GM13977 (cell line): Measurements from ENCODE around the gene DNAJB9.

Experiments
- DNase-seq: peaks from one replicate; pipeline ENCODE4 v3.0.0; 2012; ENCODE audit warnings: low spot score
- CTCF ChIP-seq: IDR thresholded peaks from 2 replicates; pipeline ENCODE4 v1.5.1; 2012; ENCODE audit warnings: mild to moderate bottlenecking, control low read depth; ENCODE audit not compliant: insufficient read depth; ENCODE audit errors: extremely low read depth, missing control alignments
- in situ Hi-C: fragments of 300-500 bp; cut with MboI; formaldehyde crosslinking; loops from one replicate; pipeline ENCODE4 v1.12.0; 2022; ENCODE audit warnings: low sequenced_read_pairs, low pct_unique_long_range_greater_than_20kb, mixed read lengths, inconsistent platforms; ENCODE audit not compliant: unreplicated experiment

The DNAJB9 gene

GRCh38 chr7:108604307-108605077 lies 34.8 kb downstream of the DNAJB9 start:
- DNase-seq = no peak
- no peak for TF ChIP-seq CTCF
- in situ Hi-C loops = no loop called here

DNA sequence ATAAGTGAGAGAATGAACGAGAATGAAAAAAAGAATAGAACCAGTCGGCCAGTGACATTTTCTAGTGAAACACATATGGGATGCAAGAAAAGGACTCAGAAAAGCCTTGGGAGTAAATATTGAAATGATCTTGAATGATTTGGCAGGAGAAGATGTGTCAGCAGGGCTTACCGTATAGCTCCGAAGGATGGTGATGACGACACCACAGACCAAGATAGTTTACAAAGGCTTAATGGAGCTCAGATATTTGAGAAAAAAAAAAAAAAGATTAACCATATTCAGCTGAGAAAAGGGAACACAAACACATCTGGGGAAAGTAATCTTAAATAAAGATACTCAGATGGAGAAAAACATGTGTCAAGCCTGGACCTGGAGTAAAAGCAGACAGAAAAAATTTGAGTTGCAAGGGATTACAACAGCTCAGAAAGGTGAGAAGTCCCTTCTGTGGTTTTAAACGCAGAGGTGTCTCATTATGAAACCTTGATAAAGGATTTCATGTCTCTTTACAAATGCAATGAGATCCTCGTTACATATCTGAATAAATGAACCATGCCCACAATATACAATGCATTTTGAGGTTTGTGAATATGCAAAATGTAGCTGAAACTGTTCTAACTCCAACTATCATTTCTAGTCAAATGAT lies 36.0 kb downstream of the DNAJB9 start:
- no peak for DNase-seq
- no peak for TF ChIP-seq CTCF
- in situ Hi-C loops = no loop called here

DNA sequence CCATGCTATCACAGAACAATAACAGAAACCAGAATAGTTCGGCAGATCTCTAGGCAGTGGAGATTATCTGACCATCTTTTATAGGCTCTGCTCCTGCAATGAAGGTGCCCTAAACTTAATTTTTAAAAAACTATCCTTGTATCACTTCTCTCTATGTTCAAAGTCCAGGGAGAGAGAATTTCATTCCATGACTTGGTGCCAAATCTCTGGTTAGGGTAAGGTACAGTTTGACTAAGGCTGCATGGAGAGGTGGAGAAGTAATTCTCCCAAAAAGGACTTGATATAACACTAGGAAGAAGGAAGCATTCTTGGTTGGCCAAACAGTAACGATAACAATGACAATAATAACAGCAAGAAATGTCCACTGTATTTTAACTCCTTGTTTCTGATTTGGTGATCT lies 40.0 kb downstream of the DNAJB9 start:
- in situ Hi-C loops = no loop called here
- no peak for DNase-seq
- no peak for TF ChIP-seq CTCF

GRCh38 chr7:108611268-108611667 lies 41.6 kb downstream of the DNAJB9 start:
- in situ Hi-C loops = no loop called here
- DNase-seq = no peak
- no peak for TF ChIP-seq CTCF

GRCh38 chr7:108613147-108613948 lies 43.7 kb downstream of the DNAJB9 start:
- in situ Hi-C loops = no loop called here
- DNase-seq = peak; percentile 16
- TF ChIP-seq CTCF = peak; percentile 59

- TF ChIP-seq CTCF = no peak
- in situ Hi-C loops = no loop called here
- no peak for DNase-seq
These were observed 44.3 kb downstream of the DNAJB9 start for GRCh38 chr7:108613949-108614381.
